Karpas-422 (cell line): ENCODE data around the gene SLC7A4. TPM values are rescaled to one million over a fixed set of nuclear protein-coding genes. Genes with fewer than 3 reads are reported as not detected.
"Not testable (repeated sequence)": the region's sequence is repeated elsewhere in the genome, so short reads cannot be mapped to it uniquely, and the experiment has no call there.

Source experiments
- DNase-seq: peaks from one replicate; pipeline ENCODE4 v3.0.0-alpha.2; 2015
- H2AFZ ChIP-seq: fragments of 200-600 bp; sonication (generic); 2 replicates; pipeline ENCODE4 v1.6.1; 2014; ENCODE audit warnings: antibody characterized with exemption, low read length, mixed read lengths
- H3K27ac ChIP-seq: fragments of 200-600 bp; sonication (generic); 2 replicates; pipeline ENCODE4 v1.5.1; 2014; ENCODE audit warnings: mild to moderate bottlenecking, low read length, moderate library complexity
- H3K27me3 ChIP-seq: fragments of 200-600 bp; sonication (generic); 2 replicates; pipeline ENCODE4 v1.6.1; 2014; ENCODE audit warnings: low read length, mixed read lengths
- H3K36me3 ChIP-seq: fragments of 200-600 bp; sonication (generic); 2 replicates; pipeline ENCODE4 v1.6.1; 2014; ENCODE audit warnings: low read length, mixed read lengths; ENCODE audit not compliant: insufficient read depth
- H3K4me1 ChIP-seq: fragments of 200-600 bp; sonication (generic); 2 replicates; pipeline ENCODE4 v1.6.1; 2014; ENCODE audit warnings: mild to moderate bottlenecking, low read length, mixed read lengths
- H3K4me2 ChIP-seq: fragments of 200-600 bp; sonication (generic); 2 replicates; pipeline ENCODE4 v1.6.1; 2014; ENCODE audit warnings: low read length, low read depth, mild to moderate bottlenecking; ENCODE audit not compliant: poor library complexity, severe bottlenecking
- H3K4me3 ChIP-seq: fragments of 200-600 bp; sonication (generic); 2 replicates; pipeline ENCODE4 v1.5.1; 2014; ENCODE audit warnings: mild to moderate bottlenecking, antibody characterized with exemption, low read length, mixed read lengths
- H3K79me2 ChIP-seq: fragments of 200-600 bp; sonication (generic); 2 replicates; pipeline ENCODE4 v1.6.1; 2014; ENCODE audit warnings: mild to moderate bottlenecking, low read length, mixed read lengths
- H3K9ac ChIP-seq: fragments of 200-600 bp; sonication (generic); 2 replicates; pipeline ENCODE4 v1.6.0; 2014; ENCODE audit warnings: low read length
- H3K9me2 ChIP-seq: fragments of 200-600 bp; sonication (generic), shearing (Covaris generic); replicated peaks from 2 replicates; pipeline ENCODE4 v1.6.0; 2014; ENCODE audit warnings: mild to moderate bottlenecking, low read length, moderate library complexity; ENCODE audit not compliant: insufficient read depth
- H3K9me3 ChIP-seq: fragments of 300-700, 200-600 bp; sonication (generic); 2 replicates; pipeline ENCODE4 v1.6.1; 2014; ENCODE audit warnings: low read length, mixed read lengths
- H4K20me1 ChIP-seq: fragments of 200-600 bp; sonication (generic); 2 replicates; pipeline ENCODE4 v1.6.1; 2014; ENCODE audit warnings: mild to moderate bottlenecking, antibody characterized with exemption, low read length, low read depth; ENCODE audit not compliant: insufficient read depth
- total RNA-seq: library from RNA; depleted of rRNA; stranded (reverse); fragments of >200 nt; shearing (Covaris generic); gene quantifications from 2 replicates; pipeline ENCODE4 v1.2.3, GENCODE V29; 2014; ENCODE audit warnings: low replicate concordance

Gene SLC7A4
- total RNA-seq, 1 experiment from 2014 or later = not detected

GRCh38 chr22:21074102-21074715, 41.8 kb upstream of the SLC7A4 start:
- no peak for DNase-seq
- Histone ChIP-seq H3K9me3 (no peaks in the 10 kb centered on the region; the same call in 1 of the 2 replicates), H3K27me3 (no peaks in the 10 kb centered on the region), H3K4me1 (no peaks in the 10 kb centered on the region), H4K20me1 (no peaks in the 10 kb centered on the region), H3K27ac (no peak overlapping the region), H3K79me2 (no peaks in the 10 kb centered on the region), H3K4me2 (no peak overlapping the region), H3K36me3 (no peaks in the 10 kb centered on the region), H3K9ac (no peak overlapping the region), H3K4me3 (no peak overlapping the region), H2AFZ (no peak overlapping the region), H3K9me2 (no peaks in the 10 kb centered on the region)

DNA sequence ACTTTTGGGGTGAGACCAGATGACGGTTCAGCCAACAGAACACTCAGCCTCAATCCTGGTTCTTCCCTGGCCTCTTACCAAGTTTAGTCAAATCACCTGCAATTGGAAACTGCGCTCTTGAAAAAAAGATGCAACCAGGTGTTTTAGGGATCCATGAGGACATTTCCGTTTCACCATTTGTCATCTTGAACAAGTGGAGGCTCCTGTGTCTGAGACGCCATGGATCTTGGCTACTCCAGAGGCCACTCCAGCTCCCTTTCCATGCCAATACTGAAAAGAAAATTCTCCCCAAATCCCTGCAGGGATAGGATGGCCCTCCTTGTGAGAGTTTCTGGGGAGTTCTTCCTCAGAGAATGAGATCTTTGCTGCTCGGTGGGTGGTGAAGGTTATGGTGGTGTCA, 41.1 kb upstream of the SLC7A4 start:
- DNase-seq = no peak
- Histone ChIP-seq H3K79me2 (no peaks in the 10 kb centered on the region), H3K36me3 (no peaks in the 10 kb centered on the region), H3K4me3 (no peak overlapping the region), H3K27ac (no peak overlapping the region), H3K9ac (no peak overlapping the region), H2AFZ (no peak overlapping the region), H3K9me3 (no peaks in the 10 kb centered on the region; the same call in 1 of the 2 replicates), H3K4me2 (no peak overlapping the region), H3K9me2 (no peaks in the 10 kb centered on the region), H3K27me3 (no peaks in the 10 kb centered on the region), H4K20me1 (no peaks in the 10 kb centered on the region), H3K4me1 (no peaks in the 10 kb centered on the region)

DNA sequence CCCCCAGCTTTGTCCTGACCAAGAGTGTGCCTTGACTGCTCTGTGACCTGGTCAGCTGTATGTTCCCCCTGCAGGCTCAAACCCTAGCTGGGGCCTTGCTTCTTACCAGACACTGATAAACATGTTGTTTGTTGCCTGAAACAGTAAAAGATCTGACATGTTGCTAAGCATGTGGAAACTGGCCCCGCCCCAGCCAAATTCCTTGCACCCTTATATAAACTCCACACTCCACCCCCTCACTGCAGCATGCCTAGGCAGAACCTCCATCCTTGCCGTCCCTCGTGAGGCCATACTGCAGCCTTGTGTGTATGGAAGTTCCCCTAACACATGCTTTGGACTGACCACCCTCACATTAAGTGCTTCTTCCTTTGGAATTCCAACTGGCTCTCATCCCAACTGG, 40.7 kb upstream of the SLC7A4 start:
- no peak overlapping the region for H3K4me3 ChIP-seq
- no peaks in the 10 kb centered on the region for H3K27me3 ChIP-seq
- H3K9ac ChIP-seq = no peak overlapping the region
- H3K9me3 ChIP-seq = no peaks in the 10 kb centered on the region; the same call in 1 of the 2 replicates
- H3K79me2 ChIP-seq = no peaks in the 10 kb centered on the region
- H3K4me2 ChIP-seq = no peak overlapping the region
- H2AFZ ChIP-seq = no peak overlapping the region
- H4K20me1 ChIP-seq = no peaks in the 10 kb centered on the region
- no peaks in the 10 kb centered on the region for H3K9me2 ChIP-seq
- no peak for DNase-seq
- no peaks in the 10 kb centered on the region for H3K36me3 ChIP-seq
- H3K4me1 ChIP-seq = no peaks in the 10 kb centered on the region
- H3K27ac ChIP-seq = no peak overlapping the region

DNA sequence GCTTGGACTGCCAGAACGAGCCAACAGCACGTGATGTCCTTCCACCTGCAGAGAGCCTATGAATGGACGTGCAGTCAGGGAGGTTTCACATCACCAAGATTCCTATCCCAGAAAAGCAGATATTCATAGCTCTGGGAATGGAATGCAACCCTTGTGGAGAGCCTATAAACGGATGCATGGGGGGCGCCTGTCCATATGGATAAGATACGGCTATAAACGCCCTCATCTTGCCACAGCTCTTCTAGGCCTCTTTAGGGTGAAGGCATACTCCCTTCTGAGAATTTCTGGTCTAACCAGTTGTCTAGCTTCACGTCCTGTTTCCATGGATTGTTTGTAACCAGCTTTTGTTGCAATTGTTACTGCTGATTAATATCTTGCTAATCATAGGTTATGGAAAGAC, 39.4 kb upstream of the SLC7A4 start:
- not testable (repeated sequence) for H3K9me2 ChIP-seq, H3K9me3 ChIP-seq, H3K36me3 ChIP-seq, H2AFZ ChIP-seq, DNase-seq, H3K4me3 ChIP-seq, H3K9ac ChIP-seq, H3K27ac ChIP-seq, H4K20me1 ChIP-seq, H3K79me2 ChIP-seq, H3K4me2 ChIP-seq, H3K27me3 ChIP-seq, H3K4me1 ChIP-seq

DNA sequence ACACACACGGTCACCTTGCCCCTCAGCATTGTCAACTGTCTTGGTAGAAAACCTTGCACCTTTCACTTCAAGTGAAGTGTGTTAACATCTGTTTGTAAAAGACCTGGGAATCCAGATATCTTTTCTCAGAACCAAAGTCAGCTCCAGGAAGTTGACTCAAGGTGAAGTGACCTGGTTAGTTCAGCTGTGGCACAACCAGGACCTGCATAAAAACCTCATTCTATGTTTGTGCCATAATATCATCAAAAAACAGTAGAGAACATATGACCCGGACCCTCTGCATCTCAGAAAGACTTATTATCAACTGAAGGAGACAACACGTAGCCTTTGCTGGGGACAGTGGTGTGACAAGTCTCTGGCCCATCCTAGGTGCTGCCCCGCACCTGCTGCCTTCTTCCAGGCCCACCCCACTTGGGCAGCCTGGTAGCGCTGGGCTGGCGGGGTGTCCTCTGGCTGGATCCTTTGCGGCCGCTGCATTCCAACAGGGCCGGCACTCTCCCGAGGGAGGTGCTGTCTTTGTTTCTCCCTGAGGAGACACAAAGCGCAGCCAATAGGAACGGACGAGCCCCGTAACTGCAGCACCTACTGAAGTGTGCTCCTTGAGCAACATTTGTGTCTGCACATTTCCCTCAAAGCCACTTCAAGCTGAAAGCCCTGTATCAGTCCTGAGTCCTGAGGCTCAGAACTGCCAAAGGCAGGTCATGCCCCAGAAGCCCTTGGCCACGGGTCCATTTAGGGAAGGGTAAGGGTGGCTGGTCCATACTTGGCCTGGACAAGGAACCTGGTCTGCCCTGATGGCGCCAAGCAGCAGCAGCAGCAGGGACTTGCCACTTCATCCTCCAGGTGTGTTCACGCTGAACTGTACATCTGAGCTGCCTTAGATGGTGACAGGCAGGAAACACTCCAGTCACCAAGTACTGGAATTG, 38.6 kb upstream of the SLC7A4 start:
- no peaks in the 10 kb centered on the region for H4K20me1 ChIP-seq
- H2AFZ ChIP-seq = no peak overlapping the region
- H3K9ac ChIP-seq = no peak overlapping the region
- H3K27me3 ChIP-seq = no peaks in the 10 kb centered on the region
- no peaks in the 10 kb centered on the region for H3K9me2 ChIP-seq
- no peaks in the 10 kb centered on the region for H3K36me3 ChIP-seq
- H3K79me2 ChIP-seq = no peaks in the 10 kb centered on the region
- no peak for DNase-seq
- no peak overlapping the region for H3K4me2 ChIP-seq
- H3K4me3 ChIP-seq = no peak overlapping the region
- H3K9me3 ChIP-seq = no peaks in the 10 kb centered on the region; the same call in 1 of the 2 replicates
- no peak overlapping the region for H3K27ac ChIP-seq
- no peaks in the 10 kb centered on the region for H3K4me1 ChIP-seq

- DNase-seq = no peak
- Histone ChIP-seq H3K9ac (no peak overlapping the region), H3K79me2 (no peaks in the 10 kb centered on the region), H3K4me2 (no peak overlapping the region), H4K20me1 (no peaks in the 10 kb centered on the region), H3K9me3 (no peaks in the 10 kb centered on the region; the same call in 1 of the 2 replicates), H3K27me3 (no peaks in the 10 kb centered on the region), H3K4me1 (no peaks in the 10 kb centered on the region), H2AFZ (no peak overlapping the region), H3K4me3 (no peak overlapping the region), H3K36me3 (no peaks in the 10 kb centered on the region), H3K27ac (no peak overlapping the region), H3K9me2 (no peaks in the 10 kb centered on the region)
Measured at GRCh38 chr22:21069375-21069774, 37.0 kb upstream of the SLC7A4 start.

GRCh38 chr22:21068681-21069276, 36.4 kb upstream of the SLC7A4 start:
- Histone ChIP-seq H3K27me3 (no peaks in the 10 kb centered on the region), H3K9me3 (no peaks in the 10 kb centered on the region; the same call in 1 of the 2 replicates), H3K36me3 (no peaks in the 10 kb centered on the region), H2AFZ (no peak overlapping the region), H3K27ac (no peak overlapping the region), H3K4me1 (no peaks in the 10 kb centered on the region), H3K9me2 (no peaks in the 10 kb centered on the region), H3K4me3 (no peak overlapping the region), H3K9ac (no peak overlapping the region), H3K4me2 (no peak overlapping the region), H4K20me1 (no peaks in the 10 kb centered on the region), H3K79me2 (no peaks in the 10 kb centered on the region)
- no peak for DNase-seq
